Measurements from ENCODE around the gene CHMP3. TPM values are rescaled to one million over a fixed set of nuclear protein-coding genes. Genes with fewer than 3 reads are reported as not detected.
"Not testable (repeated sequence)": the region's sequence is repeated elsewhere in the genome, so short reads cannot be mapped to it uniquely, and the experiment has no call there.

The CHMP3 gene
- total RNA-seq, 1 experiment from 2014 or later: 86.3 TPM

- H3K27me3 ChIP-seq (replicated peaks): no peaks in the 10 kb centered on the region
- H3K4me3 ChIP-seq: no peak overlapping the region
- no peak overlapping the region for H3K27ac ChIP-seq
- H3K4me1 ChIP-seq (replicated peaks): no peaks in the 10 kb centered on the region
- DNase-seq (ENCODE audit: low read depth in 1 of 2, low spot score in 2 of 2): no peak
- H3K9me3 ChIP-seq (replicated peaks): no peaks in the 10 kb centered on the region
- H3K36me3 ChIP-seq: peaks cover 33% of the 10 kb centered on the region
Observed at GRCh38 chr2:86512034-86512433, 51.2 kb downstream of the CHMP3 start.

DNA sequence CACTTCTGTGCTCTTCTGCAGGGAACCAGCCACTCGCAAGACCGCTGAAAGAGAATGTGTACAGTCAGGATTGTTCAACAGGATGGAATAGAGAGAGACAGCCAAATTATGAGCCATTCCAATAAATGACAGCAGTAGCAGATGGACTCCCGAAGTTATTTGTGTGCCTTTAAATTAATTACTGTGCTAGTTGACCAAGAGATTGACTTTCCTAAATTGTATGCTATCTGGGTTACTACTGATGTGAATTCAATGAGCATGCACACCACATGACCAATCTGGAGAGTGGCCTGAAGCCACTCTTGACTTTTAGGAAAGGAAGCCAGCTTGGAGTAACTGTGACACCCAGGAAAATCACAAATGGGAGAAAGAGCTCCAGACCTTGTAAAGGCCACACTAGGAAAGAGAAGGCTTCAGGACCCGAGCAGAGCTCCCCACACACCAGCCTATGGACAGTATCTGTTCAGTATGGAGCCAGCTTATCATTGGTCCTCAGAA is 52.8 kb downstream of the CHMP3 start:
- Histone ChIP-seq H3K27me3 (replicated peaks) (no peaks in the 10 kb centered on the region), H3K4me3 (no peak overlapping the region), H3K4me1 (replicated peaks) (no peaks in the 10 kb centered on the region), H3K36me3 (peaks cover 41% of the 10 kb centered on the region), H3K27ac (no peak overlapping the region), H3K9me3 (replicated peaks) (no peaks in the 10 kb centered on the region)
- no peak for DNase-seq (ENCODE audit: low read depth in 1 of 2, low spot score in 2 of 2)

- no peak for DNase-seq (ENCODE audit: low read depth in 1 of 2, low spot score in 2 of 2)
- H3K36me3 ChIP-seq: peaks cover 63% of the 10 kb centered on the region
Observed at GRCh38 chr2:86507600-86507999, 55.6 kb downstream of the CHMP3 start.

DNA sequence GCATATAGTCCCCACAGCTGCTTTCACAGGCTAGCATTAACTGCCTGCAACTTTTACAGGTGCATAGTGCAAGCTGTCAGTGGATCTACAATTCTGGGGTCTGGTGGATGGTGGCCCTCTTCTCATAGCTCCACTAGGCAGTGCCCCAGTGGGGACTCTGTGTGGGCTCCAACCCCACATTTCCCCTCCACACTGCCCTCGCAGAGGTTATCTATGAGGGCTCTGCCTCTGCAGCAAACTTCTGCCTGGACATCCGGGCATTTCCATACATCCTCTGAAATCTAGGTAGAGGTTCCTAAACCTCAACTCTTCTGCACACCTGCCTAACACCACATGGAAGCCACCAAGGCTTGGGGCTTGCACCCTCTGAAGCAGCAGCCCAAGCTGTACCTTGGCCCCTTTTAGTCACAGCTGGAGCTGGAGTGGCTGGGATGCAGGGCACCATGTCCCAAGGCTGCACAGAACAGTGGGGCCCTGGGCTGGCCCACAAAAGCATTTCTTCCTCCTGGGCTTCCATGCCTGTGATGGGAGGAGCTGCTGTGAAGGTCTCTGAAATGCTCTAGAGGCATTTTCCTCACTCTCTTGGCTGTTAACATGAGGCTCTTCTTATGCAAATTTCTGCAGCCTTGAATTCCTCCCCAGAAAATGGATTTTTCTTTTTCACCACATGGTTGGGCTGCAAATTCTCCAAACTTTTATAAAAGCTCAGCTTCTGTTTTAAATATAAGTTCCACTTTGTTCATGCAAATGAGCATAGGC is 62.7 kb downstream of the CHMP3 start:
- H3K4me1 ChIP-seq (replicated peaks): no peaks in the 10 kb centered on the region; the same call in 1 of the 2 replicates
- H3K27ac ChIP-seq: no peak overlapping the region
- H3K4me3 ChIP-seq: no peak overlapping the region
- H3K27me3 ChIP-seq (replicated peaks): no peaks in the 10 kb centered on the region
- no peak for DNase-seq (ENCODE audit: low read depth in 1 of 2, low spot score in 2 of 2)
- peaks cover 9% of the 10 kb centered on the region for H3K9me3 ChIP-seq (replicated peaks)
- peaks cover 72% of the 10 kb centered on the region for H3K36me3 ChIP-seq

More at GRCh38 chr2:86507600-86507999, 55.6 kb downstream of the CHMP3 start:
- no peak overlapping the region for H3K27ac ChIP-seq
- no peaks in the 10 kb centered on the region; the same call in 1 of the 2 replicates for H3K4me1 ChIP-seq (replicated peaks)
- H3K9me3 ChIP-seq (replicated peaks): no peaks in the 10 kb centered on the region
- H3K27me3 ChIP-seq (replicated peaks): no peaks in the 10 kb centered on the region
- H3K4me3 ChIP-seq: no peak overlapping the region

- H3K4me3 ChIP-seq: no peak overlapping the region
- H3K4me1 ChIP-seq (replicated peaks): no peaks in the 10 kb centered on the region; the same call in 1 of the 2 replicates
- no peak overlapping the region for H3K27ac ChIP-seq
- no peaks in the 10 kb centered on the region for H3K27me3 ChIP-seq (replicated peaks)
- no peak for DNase-seq (ENCODE audit: low read depth in 1 of 2, low spot score in 2 of 2)
- H3K36me3 ChIP-seq: peaks cover 71% of the 10 kb centered on the region
- peaks cover 9% of the 10 kb centered on the region for H3K9me3 ChIP-seq (replicated peaks)
Observed at GRCh38 chr2:86499326-86499725, 63.9 kb downstream of the CHMP3 start.

DNA sequence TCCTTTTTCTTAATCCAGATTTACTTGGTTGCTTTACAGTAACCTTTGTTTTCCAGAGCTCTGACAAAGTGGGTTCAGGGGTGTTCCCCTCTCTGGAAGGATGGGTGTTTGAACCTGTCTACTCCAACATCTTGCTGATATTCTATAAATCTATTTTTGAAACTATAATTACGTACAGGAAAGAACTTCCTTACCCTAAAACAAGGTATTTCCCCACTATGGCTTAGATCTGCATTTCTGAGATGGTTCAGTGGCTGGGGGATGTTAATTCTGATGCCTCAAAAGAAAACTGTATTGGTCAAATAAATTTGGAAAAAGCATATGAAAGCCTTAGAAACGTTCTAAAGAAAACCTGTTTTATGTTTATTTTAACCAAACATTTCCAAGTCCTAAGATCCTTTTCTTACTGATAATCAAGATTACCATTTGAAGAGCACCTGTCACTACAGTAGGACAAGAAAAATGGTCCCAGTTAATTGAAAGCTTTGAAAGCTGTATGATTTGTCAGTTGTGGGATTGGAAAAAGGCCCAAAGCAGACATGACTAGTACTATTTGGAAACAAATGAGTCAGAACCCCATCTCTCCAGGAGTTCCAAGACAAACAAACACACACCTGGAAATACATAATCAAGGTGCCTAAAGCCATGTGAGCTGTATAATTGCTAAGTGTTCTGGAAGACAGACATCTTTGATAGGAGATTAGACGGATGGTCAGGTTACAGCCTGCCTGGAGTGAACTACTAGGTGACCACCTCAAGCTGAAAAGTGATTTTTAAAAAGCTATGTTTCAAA is 64.6 kb downstream of the CHMP3 start:
- Histone ChIP-seq H3K9me3 (replicated peaks) (peaks cover 9% of the 10 kb centered on the region), H3K4me3 (no peak overlapping the region), H3K27me3 (replicated peaks) (no peaks in the 10 kb centered on the region), H3K4me1 (replicated peaks) (no peaks in the 10 kb centered on the region; the same call in 1 of the 2 replicates), H3K36me3 (peaks cover 70% of the 10 kb centered on the region), H3K27ac (no peak overlapping the region)
- DNase-seq (ENCODE audit: low read depth in 1 of 2, low spot score in 2 of 2): no peak

DNA sequence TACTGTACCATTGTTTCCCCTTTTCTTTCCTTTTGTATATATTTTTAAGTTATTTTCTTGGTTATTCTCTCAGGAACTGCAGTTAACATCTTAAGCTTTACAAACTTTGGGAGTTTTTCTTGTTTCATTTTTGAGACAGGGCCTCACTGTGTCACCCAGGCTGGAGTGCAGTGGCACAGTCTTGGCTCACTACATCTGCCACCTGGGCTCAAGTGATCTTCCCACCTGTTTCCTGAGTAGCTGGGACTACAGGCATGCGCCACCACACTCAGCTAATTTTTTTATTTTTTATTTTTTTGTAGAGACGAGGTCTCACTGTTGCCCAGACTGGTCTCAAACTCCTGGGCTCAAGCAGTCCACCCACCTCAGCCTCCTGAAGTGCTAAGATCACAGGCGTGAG is 66.9 kb downstream of the CHMP3 start:
- H3K9me3 ChIP-seq (replicated peaks); H3K27ac ChIP-seq; H3K4me1 ChIP-seq (replicated peaks): not testable (repeated sequence)

GRCh38 chr2:86492048-86492453 is 71.2 kb downstream of the CHMP3 start:
- Histone ChIP-seq H3K4me1 (replicated peaks) (no peaks in the 10 kb centered on the region), H3K27ac (no peak overlapping the region), H3K4me3 (no peak overlapping the region), H3K27me3 (replicated peaks) (no peaks in the 10 kb centered on the region), H3K36me3 (peaks cover 88% of the 10 kb centered on the region), H3K9me3 (replicated peaks) (no peaks in the 10 kb centered on the region)
- DNase-seq (ENCODE audit: low read depth in 1 of 2, low spot score in 2 of 2): no peak

More for the DNA sequence above, 66.9 kb downstream of the CHMP3 start:
- not testable (repeated sequence) for DNase-seq (ENCODE audit: low read depth in 1 of 2, low spot score in 2 of 2); H3K27me3 ChIP-seq (replicated peaks); H3K4me3 ChIP-seq
- H3K36me3 ChIP-seq: peaks cover 77% of the 10 kb centered on the region

DNA sequence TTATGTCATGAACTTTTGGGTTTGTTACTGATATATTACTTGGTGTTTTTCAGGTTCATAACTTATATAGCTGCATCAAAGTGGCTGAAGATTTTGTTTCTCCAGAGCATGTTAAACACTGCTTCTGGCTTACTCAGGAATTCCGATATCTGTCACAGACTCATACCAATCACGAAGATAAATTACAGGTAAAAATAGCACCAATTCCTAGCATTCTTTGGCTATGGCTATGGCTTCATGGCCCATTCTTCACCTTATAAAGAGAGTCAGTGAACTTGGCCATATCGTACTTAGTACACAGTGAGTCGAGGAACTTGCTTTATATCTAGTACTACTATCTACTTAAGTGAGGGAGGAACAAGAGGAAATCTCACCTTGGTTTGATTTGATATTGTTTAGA is 72.2 kb downstream of the CHMP3 start:
- H3K4me3 ChIP-seq: no peak overlapping the region
- H3K9me3 ChIP-seq (replicated peaks): no peaks in the 10 kb centered on the region
- no peak overlapping the region for H3K27ac ChIP-seq
- peaks cover 90% of the 10 kb centered on the region for H3K36me3 ChIP-seq
- DNase-seq (ENCODE audit: low read depth in 1 of 2, low spot score in 2 of 2): no peak
- no peaks in the 10 kb centered on the region for H3K27me3 ChIP-seq (replicated peaks)
- no peaks in the 10 kb centered on the region for H3K4me1 ChIP-seq (replicated peaks)

GRCh38 chr2:86490245-86490644 is 73.0 kb downstream of the CHMP3 start:
- DNase-seq (ENCODE audit: low read depth in 1 of 2, low spot score in 2 of 2): no peak
- Histone ChIP-seq H3K4me1 (replicated peaks) (no peaks in the 10 kb centered on the region), H3K36me3 (peaks cover 94% of the 10 kb centered on the region), H3K4me3 (no peak overlapping the region), H3K27ac (no peak overlapping the region), H3K27me3 (replicated peaks) (no peaks in the 10 kb centered on the region), H3K9me3 (replicated peaks) (no peaks in the 10 kb centered on the region)

GRCh38 chr2:86489542-86489941 is 73.7 kb downstream of the CHMP3 start:
- Histone ChIP-seq H3K36me3 (peaks cover 98% of the 10 kb centered on the region), H3K4me3 (no peak overlapping the region), H3K27me3 (replicated peaks) (no peaks in the 10 kb centered on the region), H3K27ac (no peak overlapping the region), H3K9me3 (replicated peaks) (no peaks in the 10 kb centered on the region), H3K4me1 (replicated peaks) (no peaks in the 10 kb centered on the region)
- DNase-seq (ENCODE audit: low read depth in 1 of 2, low spot score in 2 of 2): no peak

- no peaks in the 10 kb centered on the region for H3K9me3 ChIP-seq (replicated peaks)
- DNase-seq (ENCODE audit: low read depth in 1 of 2, low spot score in 2 of 2): no peak
- no peak overlapping the region for H3K27ac ChIP-seq
- peaks cover 100% of the 10 kb centered on the region for H3K36me3 ChIP-seq
- H3K27me3 ChIP-seq (replicated peaks): no peaks in the 10 kb centered on the region
- H3K4me3 ChIP-seq: no peak overlapping the region
- H3K4me1 ChIP-seq (replicated peaks): no peaks in the 10 kb centered on the region
Observed at GRCh38 chr2:86488561-86489250, 74.5 kb downstream of the CHMP3 start.

DNA sequence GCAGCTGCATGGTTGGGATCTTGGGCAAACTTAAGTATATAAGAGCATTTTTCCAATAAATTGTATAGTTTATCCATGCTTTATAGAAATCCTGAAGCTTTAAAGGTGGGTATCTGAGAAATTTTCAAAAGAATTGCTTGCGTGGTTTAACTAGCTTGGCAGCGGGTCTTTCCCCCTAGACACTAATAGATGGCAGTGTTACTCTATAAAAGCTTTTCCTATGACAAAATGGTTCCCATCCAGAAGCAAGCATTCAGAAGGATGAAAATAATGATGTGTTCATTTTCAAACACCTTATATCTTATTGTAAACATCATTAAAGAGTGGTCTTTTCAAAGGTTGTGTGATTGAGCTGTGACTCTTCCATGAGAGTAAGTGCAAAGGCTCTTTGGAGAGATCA is 76.2 kb downstream of the CHMP3 start:
- H3K4me3 ChIP-seq: no peak overlapping the region
- peaks cover 100% of the 10 kb centered on the region for H3K36me3 ChIP-seq
- H3K27ac ChIP-seq: no peak overlapping the region

More for the DNA sequence above, 76.2 kb downstream of the CHMP3 start:
- Histone ChIP-seq H3K9me3 (replicated peaks) (no peaks in the 10 kb centered on the region), H3K4me1 (replicated peaks) (peaks cover 5% of the 10 kb centered on the region), H3K27me3 (replicated peaks) (no peaks in the 10 kb centered on the region)
- no peak for DNase-seq (ENCODE audit: low read depth in 1 of 2, low spot score in 2 of 2)
